T follicular helper cell (primary cell): ENCODE results near the gene ZYX.
A peak's percentile ranks its signal among the peaks of the same experiment; 100 is the strongest.
"Not testable (repeated sequence)": the region's sequence is repeated elsewhere in the genome, so short reads cannot be mapped to it uniquely, and the experiment has no call there.

ENCODE experiments used
- DNase-seq: peaks from one replicate; pipeline ENCODE4 v3.0.0-alpha.2; 2020; ENCODE audit warnings: low read depth

ZYX gene

DNA sequence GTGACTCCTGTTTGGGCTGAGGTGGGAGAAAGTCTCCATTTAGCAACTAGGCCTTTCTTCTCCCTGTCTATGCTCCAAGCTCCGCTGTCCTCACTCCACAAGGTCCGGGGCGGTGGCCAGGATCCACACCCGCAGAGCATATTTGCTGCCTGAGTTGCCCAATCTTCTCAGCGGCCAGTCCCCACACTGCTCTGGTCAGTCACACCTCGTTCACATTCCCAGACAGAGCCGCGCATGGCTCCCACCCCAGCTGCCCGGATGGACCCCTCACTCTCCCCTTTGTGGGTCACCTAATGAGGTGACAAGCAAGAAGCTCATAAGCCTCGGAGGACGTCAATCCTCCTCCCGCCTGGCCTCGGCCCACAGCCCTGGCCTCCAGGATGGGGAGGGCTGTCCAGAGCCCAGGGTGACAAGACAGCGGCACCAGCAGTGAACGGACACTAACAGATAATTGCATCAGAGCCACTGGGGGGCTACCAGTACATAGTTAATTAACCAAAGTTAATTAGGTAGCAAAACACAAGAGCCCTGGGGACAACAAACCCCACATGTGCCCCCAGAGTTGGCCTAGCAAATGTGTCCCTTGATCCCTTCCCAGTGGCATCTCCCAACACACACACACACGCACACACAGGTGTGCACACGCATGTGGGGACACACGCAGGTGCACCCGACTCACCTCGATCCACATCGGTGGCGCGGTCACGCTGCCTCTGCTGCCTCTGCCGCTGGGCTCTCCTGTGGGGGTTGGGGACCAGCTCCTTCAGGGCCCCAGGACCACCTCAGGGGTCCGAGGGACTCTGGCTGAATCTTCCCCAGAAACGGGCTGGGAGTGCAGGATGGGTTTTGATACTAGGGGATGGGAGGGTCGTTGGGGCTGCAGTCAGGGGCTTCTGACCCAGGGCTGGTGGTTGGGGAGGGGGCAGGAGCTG lies 15.7 kb downstream of the ZYX start:
- no peak for DNase-seq

DNA sequence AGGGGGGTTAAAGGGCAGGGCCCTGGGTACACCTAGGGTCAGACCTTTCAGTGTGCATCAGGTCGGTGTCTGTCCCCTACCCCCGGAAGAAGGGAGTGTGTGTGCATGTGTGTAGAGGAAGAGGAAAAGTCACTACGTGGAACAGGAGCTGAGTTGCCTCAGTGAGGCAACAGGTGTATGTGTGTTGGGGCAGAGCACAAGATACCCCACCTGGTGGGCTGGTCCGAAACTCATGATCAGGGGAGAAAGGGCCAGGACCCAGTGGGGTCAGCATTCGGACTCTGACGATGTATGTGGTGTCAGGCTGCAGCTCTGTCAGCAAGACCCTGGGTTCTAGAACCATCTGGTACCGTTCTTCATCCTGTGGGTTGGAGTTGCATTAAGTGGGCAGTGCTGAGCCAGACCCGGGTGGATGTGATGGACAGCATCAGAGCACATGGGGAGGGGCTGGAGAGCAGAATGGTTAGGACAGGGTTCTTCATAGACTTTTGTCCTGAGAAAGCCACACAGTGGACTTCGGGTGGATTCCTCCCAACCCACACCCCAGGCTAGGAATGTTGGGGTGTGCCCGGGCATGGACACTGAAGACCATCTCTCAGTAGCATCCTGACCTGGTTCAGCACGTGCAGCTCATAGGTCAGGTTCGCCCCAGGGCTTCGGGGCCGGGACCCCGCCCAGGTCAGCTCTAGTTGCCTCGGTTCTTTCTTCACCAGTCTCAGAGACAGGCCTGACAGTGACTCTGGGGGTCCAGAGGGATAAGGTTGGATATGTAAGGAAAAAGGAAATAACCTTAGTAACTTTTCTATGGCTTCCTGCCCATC lies 16.8 kb downstream of the ZYX start:
- no peak for DNase-seq

DNA sequence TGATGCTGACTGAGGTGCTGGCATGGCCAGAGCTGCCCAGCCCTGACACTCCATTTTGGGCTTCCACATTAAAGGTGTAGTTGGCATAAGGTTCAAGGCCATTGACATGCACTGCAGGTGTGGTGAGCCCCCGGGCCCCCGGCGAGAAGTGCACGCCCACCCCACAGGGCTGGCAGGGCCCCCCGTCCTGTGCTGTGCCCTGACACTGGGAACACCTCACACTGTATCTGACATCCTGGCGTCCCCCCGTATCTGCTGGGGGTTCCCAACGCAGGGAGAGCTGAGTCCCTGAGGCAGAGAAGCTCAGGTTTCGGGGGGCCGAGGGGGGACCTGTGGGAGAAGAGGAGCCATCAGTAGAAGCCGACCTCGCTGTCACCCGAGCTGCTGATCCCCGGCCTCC lies 17.5 kb downstream of the ZYX start:
- no peak for DNase-seq

DNA sequence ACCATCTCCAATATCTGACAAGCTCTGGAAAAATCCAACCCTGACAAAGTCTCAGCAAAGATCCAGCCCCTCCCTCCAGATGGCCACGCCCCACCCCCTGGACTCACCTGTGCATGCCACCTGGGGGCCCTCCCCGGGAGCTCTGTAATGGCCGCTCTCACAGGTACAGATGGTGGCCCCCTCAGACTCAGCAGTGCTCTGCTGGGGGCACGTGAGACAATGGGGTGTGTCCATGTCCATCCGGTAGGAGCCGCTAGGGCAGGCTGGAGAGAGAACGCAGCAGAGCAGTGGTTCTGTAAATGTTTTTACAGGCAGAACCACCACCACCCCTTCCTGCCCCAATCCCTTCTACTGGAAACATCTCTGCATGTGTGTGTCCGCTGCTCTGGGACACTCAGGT lies 18.0 kb downstream of the ZYX start:
- no peak for DNase-seq

DNA sequence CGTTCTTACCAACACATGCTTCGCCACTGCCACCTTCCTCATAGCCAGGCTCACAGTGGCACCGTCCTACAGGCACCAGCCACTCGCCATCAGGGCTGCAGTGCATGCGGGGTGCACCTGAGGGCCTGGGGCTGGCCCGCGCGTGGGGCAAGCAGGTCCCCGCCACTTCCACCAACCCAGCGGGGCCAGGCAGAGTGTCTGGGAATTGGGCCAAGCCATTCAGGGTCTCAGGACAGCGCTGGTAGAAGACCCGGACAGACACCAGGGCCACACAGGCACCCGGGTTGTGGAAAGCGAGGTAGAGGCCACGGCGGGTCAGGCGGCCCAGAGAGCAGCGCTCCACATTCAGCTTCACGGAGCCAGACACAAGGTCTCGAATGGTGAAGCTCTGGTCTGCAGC lies 18.5 kb downstream of the ZYX start:
- no peak for DNase-seq

DNA sequence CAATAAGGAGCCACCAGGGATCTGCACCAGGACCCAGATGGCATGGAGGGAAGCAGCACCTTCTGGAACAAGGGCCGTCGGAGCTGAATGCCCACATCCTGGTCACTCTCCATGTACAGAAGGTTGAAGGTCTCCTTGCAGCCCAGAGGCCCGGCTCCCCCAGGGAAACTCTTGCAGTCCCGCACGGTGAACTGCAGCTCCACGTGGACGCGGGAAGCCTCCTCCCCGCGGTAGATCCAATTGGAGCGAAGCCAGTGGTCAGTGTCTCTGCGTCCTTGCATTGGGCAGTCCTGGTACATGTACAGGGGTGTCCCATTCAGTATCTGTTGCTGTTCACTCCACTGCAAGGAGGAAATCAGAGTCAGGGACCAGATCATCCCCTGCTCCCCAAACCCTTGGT lies 20.1 kb downstream of the ZYX start:
- DNase-seq: no peak

DNA sequence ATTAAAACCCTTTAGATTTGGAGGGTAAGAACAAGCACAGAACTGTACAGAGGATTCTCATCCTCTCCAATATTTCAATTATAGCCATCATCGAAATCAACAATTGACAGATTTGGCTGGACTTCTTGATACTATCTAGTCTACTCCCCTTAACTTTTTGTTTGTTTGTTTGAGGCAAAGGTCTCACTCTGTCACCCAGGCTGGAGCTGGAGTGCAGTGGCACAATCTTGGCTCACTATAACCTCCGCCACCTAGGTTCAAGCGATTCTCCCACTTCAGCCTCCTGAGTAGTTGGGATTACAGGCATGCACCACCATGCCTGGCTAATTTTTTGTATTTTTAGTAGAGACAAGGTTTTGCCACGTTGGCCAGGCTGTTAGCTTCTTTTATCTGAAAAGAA lies 21.1 kb downstream of the ZYX start:
- DNase-seq: not testable (repeated sequence)

DNA sequence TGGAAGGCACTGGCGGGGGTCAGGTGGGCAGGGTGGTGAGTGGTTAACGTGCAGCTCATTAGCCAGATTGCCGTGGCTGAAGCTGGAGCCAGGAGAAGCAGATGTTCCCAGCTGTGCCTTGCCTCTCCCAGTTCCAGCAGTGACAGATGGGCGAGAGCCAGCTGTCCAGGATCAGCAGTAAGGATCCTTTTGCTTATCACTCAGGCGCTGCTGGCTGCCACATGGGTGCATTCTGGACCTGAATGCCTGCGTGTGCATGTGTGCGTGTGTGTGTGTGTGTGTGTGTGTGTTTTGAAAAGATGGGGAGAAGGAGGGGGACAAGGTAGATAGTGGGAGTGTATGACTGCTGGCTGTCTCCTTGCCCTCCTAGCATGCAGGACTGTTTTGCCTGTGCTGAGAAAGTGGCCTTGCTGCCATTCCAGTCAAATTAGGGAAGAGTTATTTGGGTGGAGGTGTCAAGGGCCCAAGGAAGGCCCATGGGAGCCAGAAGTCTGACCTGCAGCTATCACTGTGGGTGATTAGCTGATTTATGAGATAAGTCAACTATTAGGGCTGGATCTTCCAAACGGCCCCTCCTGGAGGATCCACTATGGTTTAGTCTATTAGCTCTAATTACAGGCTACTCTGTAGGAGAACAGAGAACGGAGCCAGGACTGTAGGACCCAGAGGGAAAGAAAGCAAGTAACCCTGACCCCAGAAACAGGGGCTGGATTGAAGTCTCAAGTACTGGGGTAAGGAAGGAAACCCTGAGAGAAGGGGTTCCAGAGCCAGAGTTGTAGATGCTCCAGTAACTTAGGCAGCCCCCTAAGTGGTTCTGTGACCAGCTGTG lies 24.2 kb downstream of the ZYX start:
- no peak for DNase-seq

DNA sequence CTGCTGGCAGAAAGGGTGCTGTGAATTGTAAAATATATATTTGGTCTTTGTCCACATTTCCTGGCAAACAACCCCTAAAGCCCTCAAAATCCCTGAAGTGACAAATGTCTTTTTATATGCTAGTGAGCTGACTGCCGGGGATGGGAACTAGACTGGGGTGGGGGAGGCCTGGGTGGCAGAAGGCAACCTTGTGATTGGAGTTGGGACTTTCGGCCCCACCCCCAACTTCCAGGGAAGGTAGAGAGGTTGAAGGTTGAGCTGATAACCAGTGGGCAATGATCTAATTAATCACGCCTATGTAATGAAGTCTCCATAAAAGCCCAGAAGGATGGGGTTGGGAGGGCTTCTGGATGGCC lies 24.8 kb downstream of the ZYX start:
- DNase-seq: no peak

DNA sequence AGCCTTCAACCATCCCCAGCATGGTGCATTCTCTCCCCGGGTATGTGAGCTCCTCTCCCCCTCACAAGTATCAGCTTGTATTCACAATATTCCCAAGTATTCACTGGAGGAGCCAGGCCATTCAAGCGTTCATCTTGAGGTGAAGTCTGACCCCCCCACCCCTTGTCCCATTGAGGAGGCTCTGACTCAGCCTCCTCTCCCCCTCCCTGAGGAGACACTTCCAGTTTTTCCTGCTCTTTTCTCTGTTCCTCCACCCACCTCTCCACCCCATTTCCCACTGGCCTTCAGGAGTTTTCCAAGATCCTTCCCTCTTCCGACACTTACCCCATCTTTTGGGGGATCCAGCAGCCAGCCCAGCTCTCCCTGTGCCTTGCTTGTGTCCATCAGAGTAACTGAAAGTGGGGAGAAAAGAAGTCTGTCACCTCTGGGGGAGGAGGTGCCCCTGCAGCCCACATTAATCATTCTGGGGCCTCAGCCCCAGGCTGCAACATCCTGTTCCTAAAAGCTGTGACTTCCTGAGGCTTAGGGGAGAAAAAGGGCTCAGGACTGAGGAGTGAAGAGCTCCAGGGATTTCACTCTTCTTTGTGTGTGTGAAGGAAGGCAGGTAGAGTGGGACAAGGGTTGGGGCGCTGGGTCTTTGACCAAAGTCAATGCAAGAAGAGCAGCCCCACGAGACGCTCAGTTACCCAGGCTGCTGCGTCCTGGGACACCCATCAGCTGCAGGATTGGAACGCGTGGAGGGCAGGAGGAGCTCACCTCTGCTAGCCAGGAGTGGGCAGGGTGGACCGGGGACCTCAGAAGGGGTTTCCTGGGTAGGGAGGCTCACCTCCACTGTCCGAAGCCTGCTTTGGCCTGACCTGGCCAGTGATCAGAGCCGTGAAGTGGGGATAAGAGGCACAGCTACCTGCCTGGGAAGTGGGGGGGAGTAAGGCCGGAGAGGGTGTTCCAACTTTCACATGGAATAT lies 26.4 kb downstream of the ZYX start:
- peak; percentile 30 for DNase-seq

DNA sequence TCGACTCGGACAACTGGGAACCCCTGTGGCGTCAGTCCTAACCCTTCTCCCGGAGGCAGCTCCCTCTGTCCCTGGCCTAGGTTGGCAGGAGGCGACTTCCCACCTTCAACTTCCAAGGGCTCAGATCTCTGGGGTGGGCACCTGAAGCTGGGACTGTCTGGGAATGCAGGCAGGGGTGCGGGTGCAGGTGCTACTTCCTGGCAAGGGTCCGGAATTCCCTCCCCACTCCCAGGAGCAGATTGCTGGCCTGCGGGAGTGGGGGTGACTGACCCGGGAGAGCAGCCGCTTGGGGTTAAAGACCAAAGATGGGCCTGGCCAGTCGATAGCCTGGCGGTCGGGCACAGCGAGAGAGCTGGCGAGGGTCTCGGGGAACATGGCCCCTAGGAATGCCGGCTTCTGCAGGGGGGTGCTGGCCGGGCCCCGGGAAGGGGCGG lies 27.1 kb downstream of the ZYX start:
- DNase-seq: no peak

DNA sequence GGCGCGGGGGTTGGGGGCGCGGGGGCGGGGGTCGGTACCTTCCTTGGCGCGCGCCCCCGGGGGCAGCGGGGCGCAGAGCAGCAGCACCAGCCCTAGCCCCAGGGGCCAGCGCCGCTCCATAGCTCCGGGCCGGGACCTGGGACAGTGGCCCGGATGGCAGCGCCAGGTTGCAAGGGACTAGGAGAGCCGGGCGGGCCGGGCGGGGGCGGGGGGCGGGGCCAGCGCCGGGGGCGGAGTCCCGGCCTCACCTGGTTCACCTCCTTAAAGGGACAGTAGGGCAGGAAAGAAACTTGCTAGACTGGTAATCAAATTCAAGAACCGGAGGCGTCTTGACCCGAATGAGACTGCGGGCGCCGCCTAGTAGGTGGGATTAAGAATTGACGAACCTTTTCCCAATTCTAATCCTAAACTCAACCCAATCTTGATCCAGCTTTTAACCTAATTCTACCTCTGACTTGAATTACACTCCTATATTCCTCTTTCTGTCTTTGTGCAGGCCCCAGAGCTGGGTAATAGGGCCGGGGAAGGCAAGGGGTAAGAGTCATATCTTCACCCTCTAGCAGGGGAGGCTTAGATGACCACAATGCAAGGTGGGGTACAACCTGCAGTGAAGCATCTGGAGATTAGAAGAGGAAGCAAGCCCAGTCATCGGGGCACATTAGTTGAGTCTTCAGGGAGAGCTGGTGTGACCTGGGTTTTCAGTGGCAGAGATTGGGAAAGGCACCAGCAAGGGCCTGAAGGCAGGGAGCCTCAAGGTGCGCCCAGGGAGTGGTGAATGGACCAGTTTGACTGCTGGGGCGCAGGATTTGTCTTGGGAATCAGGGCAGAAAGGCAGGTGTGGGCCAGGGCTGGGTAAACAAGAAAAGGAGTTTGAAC lies 27.8 kb downstream of the ZYX start, which contains the start of gene EPHA1:
Gene EPHA1, minus strand, starts transcription at position 171 of the 876 bp plus-strand sequence. Its CDS starts 51 bp downstream, at position 120.
- DNase-seq: peak; percentile 36

DNA sequence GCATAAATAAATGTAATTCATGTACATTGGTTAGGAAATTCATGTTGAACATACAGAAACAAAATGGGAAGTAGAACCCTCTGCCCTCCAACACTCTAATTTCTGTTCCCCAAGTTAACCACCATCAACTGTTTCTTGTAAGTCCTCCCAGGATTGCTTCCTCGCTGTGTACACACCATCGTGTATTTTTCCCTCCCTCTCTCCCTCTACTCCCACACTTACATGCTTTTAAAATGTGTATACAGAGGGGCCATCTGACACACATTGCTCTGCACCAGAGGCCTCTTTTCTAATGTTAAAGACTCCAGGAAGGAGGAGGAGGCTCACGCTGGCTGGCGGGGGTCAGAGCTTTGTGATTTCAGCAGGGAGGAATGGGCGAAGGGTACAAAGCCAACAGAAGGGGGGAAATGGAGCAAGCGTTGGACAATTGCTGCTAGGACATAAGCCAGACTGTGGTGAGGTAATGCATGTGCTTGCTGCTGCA lies 29.4 kb downstream of the ZYX start:
- DNase-seq: no peak

DNA sequence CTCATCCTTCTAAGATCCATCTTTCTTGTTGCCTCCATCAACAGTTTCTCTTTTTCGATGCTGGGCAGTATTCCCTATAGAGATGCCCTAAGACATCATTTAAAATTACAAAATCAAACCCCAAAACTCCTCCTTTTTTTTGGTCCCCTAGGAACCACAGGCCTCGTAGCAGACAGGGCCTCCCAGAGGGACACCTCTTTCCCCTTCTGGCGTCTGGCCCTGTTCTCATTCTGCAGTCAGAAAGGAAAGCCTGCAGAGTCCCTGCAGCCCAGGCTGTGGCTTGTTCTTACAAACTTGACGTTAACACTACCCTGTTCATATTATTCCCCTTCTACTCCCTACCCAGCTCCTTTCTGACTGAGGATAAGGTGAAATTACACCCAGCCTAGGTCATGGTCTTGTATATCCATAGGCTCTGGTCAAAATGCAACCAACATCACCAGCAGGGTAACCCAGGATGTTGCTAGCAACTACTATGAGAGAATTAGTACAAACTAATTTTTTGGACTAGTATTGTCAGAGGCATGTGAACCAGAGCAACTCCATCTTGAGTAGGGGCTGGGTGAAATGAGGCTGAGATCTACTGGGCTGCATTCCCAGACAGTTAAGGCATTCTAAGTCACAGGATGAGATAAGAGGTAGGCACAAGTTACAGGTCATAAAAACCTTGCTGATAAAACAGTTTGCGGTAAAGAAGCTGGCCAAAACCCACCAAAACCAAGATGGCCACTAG lies 31.0 kb downstream of the ZYX start:
- no peak for DNase-seq

DNA sequence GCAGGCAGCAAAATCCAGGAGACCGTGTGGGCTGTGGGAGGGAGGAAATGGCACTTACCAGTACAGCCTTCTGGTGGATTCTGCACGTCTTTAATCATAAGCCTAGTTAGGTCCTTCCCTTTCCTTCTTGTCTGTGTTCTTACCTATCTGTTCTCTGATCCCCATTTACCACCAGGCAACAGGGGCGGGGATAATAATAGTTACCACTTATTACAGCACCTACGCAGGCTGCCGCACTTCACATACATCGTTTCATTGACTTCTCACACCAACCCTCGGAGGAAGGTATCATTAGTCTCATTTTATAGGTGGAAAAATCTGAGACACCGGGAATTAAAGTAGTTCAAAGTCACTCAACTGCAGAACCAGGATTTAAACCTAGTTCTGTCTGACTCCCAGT lies 32.0 kb downstream of the ZYX start:
- no peak for DNase-seq

DNA sequence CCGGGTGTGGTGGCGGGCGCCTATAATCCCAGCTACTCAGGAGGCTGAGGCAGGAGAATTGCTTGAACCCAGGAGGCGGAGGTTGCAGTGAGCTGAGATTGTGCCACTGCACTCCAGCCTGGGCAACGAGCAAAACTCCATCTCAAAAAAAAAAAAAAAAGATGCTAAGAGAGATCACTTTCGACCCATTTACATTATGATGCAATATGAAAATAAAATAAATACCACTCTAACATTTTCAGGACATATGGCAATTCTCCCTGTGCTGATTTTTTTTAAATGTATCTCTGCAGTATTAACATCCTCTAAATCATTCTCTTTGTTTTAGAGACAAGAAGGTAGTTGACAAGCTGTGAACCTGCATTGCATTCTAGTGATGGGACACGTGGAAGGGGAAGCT lies 34.1 kb downstream of the ZYX start:
- DNase-seq: not testable (repeated sequence)

DNA sequence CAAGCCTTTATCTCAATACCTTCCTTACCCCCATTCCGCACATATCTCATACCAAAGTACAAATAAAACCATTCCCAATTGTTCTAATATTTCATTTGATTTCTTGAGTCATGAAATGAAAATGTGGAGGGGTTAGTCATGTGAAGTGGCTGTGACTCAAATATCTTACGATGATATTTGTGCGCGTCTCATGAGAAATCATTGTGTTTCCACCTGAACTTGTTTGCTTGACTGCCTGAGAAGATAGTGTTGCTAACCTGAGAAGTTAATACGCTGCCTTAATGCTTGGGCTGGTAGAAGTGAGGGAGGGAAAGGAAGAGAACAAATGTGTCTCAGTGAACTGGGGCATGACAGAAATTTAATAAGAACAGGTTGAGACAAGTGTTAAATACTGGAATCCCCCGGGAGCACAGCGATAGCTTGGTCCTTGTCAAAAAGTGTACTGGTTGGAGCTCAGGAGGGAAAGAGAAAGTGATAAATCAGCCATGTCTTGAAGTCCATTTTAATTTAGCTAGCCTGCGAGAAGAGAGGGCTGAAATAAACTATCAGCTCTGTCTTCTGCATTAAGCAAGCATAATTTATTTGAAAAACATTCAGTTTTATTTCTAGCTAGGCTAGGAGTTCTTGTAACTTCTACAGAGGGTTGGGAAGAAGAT lies 34.7 kb downstream of the ZYX start:
- DNase-seq: no peak

DNA sequence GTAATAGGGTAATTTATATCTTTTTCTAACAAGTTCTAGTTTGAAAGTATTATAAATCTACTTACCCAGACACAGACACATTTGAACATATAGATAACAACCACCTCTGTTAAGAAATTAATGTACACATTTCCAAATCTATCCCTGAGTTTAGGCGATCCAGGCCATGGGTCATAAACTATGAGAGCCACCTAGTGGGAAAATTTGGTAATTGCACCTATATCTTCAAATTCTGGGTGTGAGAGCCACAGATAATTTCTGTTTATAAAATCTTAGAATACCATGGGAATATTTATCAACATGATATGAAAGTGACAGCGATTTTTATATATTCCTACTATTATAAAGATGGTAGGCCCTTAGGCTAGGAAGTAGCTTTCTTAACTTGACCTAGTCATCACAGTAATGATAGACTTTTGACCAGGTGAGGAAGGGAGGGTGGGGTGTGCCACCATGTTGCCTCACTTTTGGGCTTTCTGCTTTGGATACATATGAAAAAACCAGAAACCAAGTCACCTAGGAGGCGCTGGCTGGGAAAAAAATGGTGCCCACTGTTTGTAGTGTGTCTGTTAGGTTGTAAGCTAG lies 35.5 kb downstream of the ZYX start:
- DNase-seq: no peak
